UCSD-AML1 (cell line): ENCODE measurements around the gene CPN2.

Experiments used
- DNase-seq: peaks from one replicate; lab custom pipeline; 2025; ENCODE audit not compliant: unreplicated experiment; lab: John Stamatoyannopoulos, UW

CPN2 gene

GRCh38 chr3:194314388-194315068 is 36.6 kb downstream of the CPN2 start:
- no peak for DNase-seq

GRCh38 chr3:194313560-194314387 is 37.4 kb downstream of the CPN2 start:
- no peak for DNase-seq

- DNase-seq, result no peak
These were observed 38.3 kb downstream of the CPN2 start for GRCh38 chr3:194312743-194313281.

- DNase-seq, result no peak
These were observed 38.9 kb downstream of the CPN2 start for GRCh38 chr3:194312186-194312742.

- DNase-seq, result no peak
These were observed 40.1 kb downstream of the CPN2 start for GRCh38 chr3:194311000-194311399.

- no peak for DNase-seq
These were observed 40.9 kb downstream of the CPN2 start for GRCh38 chr3:194310060-194310835.

GRCh38 chr3:194308601-194309449 is 42.3 kb downstream of the CPN2 start:
- DNase-seq, result no peak

GRCh38 chr3:194307849-194308248 is 43.3 kb downstream of the CPN2 start:
- no peak for DNase-seq

- peak; percentile 59 for DNase-seq
These were observed 44.1 kb downstream of the CPN2 start for GRCh38 chr3:194306771-194307640.

- DNase-seq, result peak; percentile 92
These were observed 44.9 kb downstream of the CPN2 start for GRCh38 chr3:194306109-194306686.

- no peak for DNase-seq
These were observed 45.6 kb downstream of the CPN2 start for GRCh38 chr3:194305356-194306108.

GRCh38 chr3:194304186-194304917 is 46.8 kb downstream of the CPN2 start:
- no peak for DNase-seq

GRCh38 chr3:194303749-194304148 is 47.4 kb downstream of the CPN2 start:
- DNase-seq, result no peak

GRCh38 chr3:194301730-194302129 is 49.4 kb downstream of the CPN2 start:
- no peak for DNase-seq

GRCh38 chr3:194300936-194301335 is 50.2 kb downstream of the CPN2 start:
- DNase-seq, result no peak

- no peak for DNase-seq
These were observed 50.8 kb downstream of the CPN2 start for GRCh38 chr3:194300382-194300758.
